Tibial nerve (tissue), 4 donors: ENCODE measurements around the gene DACT2. TPM values are rescaled to one million over a fixed set of nuclear protein-coding genes. Genes with fewer than 3 reads are reported as not detected.

ENCODE experiments used
- DNase-seq, 2 donors: peaks; one replicate each; pipeline ENCODE4 v3.0.0-alpha.2; 2019; ENCODE audit warnings: low spot score in 2 of 2
- H3K27ac ChIP-seq, 4 donors: fragments of 200-600 bp; sonication (generic) in 3 of 4; one replicate each; pipeline ENCODE4 v1.5.1; 2017 to 2019; ENCODE audit warnings: mild to moderate bottlenecking in 1 of 4
- H3K27me3 ChIP-seq, 2 donors: fragments of 200-600 bp; sonication (generic) in 1 of 2; one replicate each; pipeline versions ENCODE4 v1.5.1 to v1.6.0; 2017 to 2019
- H3K36me3 ChIP-seq, 3 donors: fragments of 200-600 bp; sonication (generic); one replicate each; pipeline ENCODE4 v1.5.1; 2018 to 2019
- H3K4me1 ChIP-seq, 4 donors: fragments of 200-600 bp; sonication (generic) in 3 of 4; one replicate each; pipeline ENCODE4 v1.5.1; 2017 to 2019
- H3K4me3 ChIP-seq, 4 donors: fragments of 200-600 bp; sonication (generic) in 3 of 4; one replicate each; pipeline ENCODE4 v1.5.1; 2017 to 2019; ENCODE audit warnings: mild to moderate bottlenecking in 1 of 4, moderate library complexity in 1 of 4
- H3K9me3 ChIP-seq, 4 donors: fragments of 200-600 bp; sonication (generic) in 3 of 4; one replicate each; pipeline ENCODE4 v1.5.1; 2017 to 2019
- EP300 ChIP-seq, 2 donors: sonication (generic); formaldehyde crosslinking; IDR thresholded peaks; one replicate each; pipeline ENCODE4 v1.6.1; 2017; ENCODE audit warnings: antibody characterized with exemption in 2 of 2, mild to moderate bottlenecking in 1 of 2
- POLR2A ChIP-seq, 2 donors: fragments of 450-650 bp; IDR thresholded peaks; one replicate each; pipeline ENCODE4 v1.6.1; 2017; ENCODE audit warnings: antibody characterized with exemption in 2 of 2, mild to moderate bottlenecking in 2 of 2, moderate library complexity in 2 of 2
- WGBS, 2 donors: methylation state at CpG; one replicate each; pipeline ENCODE4 v1.1.5; 2018; 5-methylcytosine and 5-hydroxymethylcytosine counted together
- total RNA-seq, 4 donors: library from RNA; depleted of rRNA; stranded (reverse); fragments of >200 nt; gene quantifications; one replicate each; pipeline ENCODE4 v1.1.0, GENCODE V29; 2016
- TF ChIP-seq, protein P1 (sequence below), 5 experiments: fragments of 200-600 bp in 3 of 5; fragments of 450-650 bp in 2 of 5; sonication (generic) in 3 of 5; IDR thresholded peaks; one replicate each; pipeline ENCODE4 v1.5.1; 2016 to 2019; ENCODE audit warnings: antibody characterized with exemption in 5 of 5, mild to moderate bottlenecking in 3 of 5, moderate library complexity in 2 of 5

The DACT2 gene
- total RNA-seq, 4 donors from 2014 or later, result 0.30 to 1.5 (median 1.3) TPM; not detected in 1

GRCh38 chr6:168343239-168344150 is 23.9 kb upstream of the DACT2 start:
- no peak for DNase-seq

DNA sequence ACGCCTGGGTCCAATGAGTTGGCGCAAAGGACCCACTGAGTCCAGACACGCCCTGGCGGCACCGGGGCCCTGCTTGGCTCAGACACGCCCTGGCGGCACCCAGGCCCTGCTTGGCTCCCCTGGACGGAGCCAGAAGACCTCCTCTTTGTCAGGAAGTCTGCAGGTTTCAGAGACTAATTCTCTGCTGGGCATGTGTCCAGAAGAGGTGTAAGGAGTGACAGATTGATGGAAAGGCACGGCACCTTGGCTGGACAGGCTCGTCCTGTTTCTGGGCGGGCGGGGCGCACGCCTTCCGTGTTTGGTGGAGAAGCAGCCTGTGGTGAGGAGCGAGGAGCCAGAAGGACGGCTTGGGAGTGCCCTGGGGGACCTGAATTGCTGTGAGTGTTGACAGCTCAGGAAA is 23.1 kb upstream of the DACT2 start:
- H3K9me3 ChIP-seq, result no peaks in the 10 kb centered on the region
- WGBS, 2 donors, result 79 to 85% methylated on average over 17 of the region's 17 CpGs
- peaks cover 0 to 3% of the 10 kb centered on the region in 2 donors for H3K27me3 ChIP-seq
- DNase-seq, result no peak
- no peak overlapping the region for H3K27ac ChIP-seq
- H3K4me1 ChIP-seq, result no peaks in the 10 kb centered on the region
- TF ChIP-seq, protein P1, sequence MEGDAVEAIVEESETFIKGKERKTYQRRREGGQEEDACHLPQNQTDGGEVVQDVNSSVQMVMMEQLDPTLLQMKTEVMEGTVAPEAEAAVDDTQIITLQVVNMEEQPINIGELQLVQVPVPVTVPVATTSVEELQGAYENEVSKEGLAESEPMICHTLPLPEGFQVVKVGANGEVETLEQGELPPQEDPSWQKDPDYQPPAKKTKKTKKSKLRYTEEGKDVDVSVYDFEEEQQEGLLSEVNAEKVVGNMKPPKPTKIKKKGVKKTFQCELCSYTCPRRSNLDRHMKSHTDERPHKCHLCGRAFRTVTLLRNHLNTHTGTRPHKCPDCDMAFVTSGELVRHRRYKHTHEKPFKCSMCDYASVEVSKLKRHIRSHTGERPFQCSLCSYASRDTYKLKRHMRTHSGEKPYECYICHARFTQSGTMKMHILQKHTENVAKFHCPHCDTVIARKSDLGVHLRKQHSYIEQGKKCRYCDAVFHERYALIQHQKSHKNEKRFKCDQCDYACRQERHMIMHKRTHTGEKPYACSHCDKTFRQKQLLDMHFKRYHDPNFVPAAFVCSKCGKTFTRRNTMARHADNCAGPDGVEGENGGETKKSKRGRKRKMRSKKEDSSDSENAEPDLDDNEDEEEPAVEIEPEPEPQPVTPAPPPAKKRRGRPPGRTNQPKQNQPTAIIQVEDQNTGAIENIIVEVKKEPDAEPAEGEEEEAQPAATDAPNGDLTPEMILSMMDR (IDR thresholded peaks at IDR 0.05), result no peak
- TF ChIP-seq POLR2A (IDR thresholded peaks at IDR 0.05) (no peak), EP300 (IDR thresholded peaks at IDR 0.05) (no peak)
- H3K36me3 ChIP-seq, result no peaks in the 10 kb centered on the region
- no peak overlapping the region for H3K4me3 ChIP-seq

More at GRCh38 chr6:168343239-168344150, 23.9 kb upstream of the DACT2 start:
- WGBS, 2 donors, result 76 to 77% methylated on average over 24 of the region's 24 CpGs
- Histone ChIP-seq H3K27me3 (peaks cover 0 to 3% of the 10 kb centered on the region in 2 donors), H3K4me1 (no peaks in the 10 kb centered on the region), H3K27ac (no peak overlapping the region), H3K9me3 (no peaks in the 10 kb centered on the region), H3K36me3 (no peaks in the 10 kb centered on the region), H3K4me3 (no peak overlapping the region)
- no peak for TF ChIP-seq POLR2A (IDR thresholded peaks at IDR 0.05)
- TF ChIP-seq, protein P1 (IDR thresholded peaks at IDR 0.05), result no peak

- peaks cover 0 to 3% of the 10 kb centered on the region in 2 donors for H3K27me3 ChIP-seq
- H3K36me3 ChIP-seq, result no peaks in the 10 kb centered on the region
- no peak overlapping the region for H3K4me3 ChIP-seq
- no peaks in the 10 kb centered on the region for H3K4me1 ChIP-seq
- WGBS, 2 donors, result 76 to 78% methylated on average over 8 of the region's 8 CpGs
- no peaks in the 10 kb centered on the region for H3K9me3 ChIP-seq
- TF ChIP-seq POLR2A (IDR thresholded peaks at IDR 0.05) (no peak), EP300 (IDR thresholded peaks at IDR 0.05) (no peak)
- TF ChIP-seq, protein P1 (IDR thresholded peaks at IDR 0.05), result no peak
- no peak for DNase-seq
- H3K27ac ChIP-seq, result no peak overlapping the region
Observed at GRCh38 chr6:168341280-168341900, 21.8 kb upstream of the DACT2 start.

GRCh38 chr6:168340819-168341218 is 21.2 kb upstream of the DACT2 start:
- Histone ChIP-seq H3K9me3 (no peaks in the 10 kb centered on the region), H3K27me3 (peaks cover 0 to 3% of the 10 kb centered on the region in 2 donors), H3K27ac (no peak overlapping the region), H3K4me3 (no peak overlapping the region), H3K4me1 (no peaks in the 10 kb centered on the region), H3K36me3 (no peaks in the 10 kb centered on the region)
- 93 to 95% methylated on average over 8 to 10 of the region's 10 CpGs for WGBS, 2 donors
- TF ChIP-seq, protein P1 (IDR thresholded peaks at IDR 0.05), result no peak
- TF ChIP-seq EP300 (IDR thresholded peaks at IDR 0.05) (no peak), POLR2A (IDR thresholded peaks at IDR 0.05) (no peak)
- no peak for DNase-seq

- Histone ChIP-seq H3K4me3 (no peak overlapping the region), H3K9me3 (no peaks in the 10 kb centered on the region), H3K27me3 (no peaks in the 10 kb centered on the region), H3K36me3 (no peaks in the 10 kb centered on the region), H3K4me1 (no peaks in the 10 kb centered on the region), H3K27ac (no peak overlapping the region)
- DNase-seq, result no peak
- WGBS, 2 donors, result 72 to 83% methylated on average over 7 of the region's 7 CpGs
- TF ChIP-seq, protein P1 (IDR thresholded peaks at IDR 0.05), result no peak
- no peak for TF ChIP-seq POLR2A (IDR thresholded peaks at IDR 0.05)
- no peak for TF ChIP-seq EP300 (IDR thresholded peaks at IDR 0.05)
Observed at GRCh38 chr6:168338777-168339176, 19.2 kb upstream of the DACT2 start.
